GM18498 (cell line): ENCODE data around the gene LIN7C.

Experiments
- ATAC-seq: cut with Tn5 transposase; IDR thresholded peaks from one replicate; pipeline ENCODE4 v1.9.1; 2021; ENCODE audit warnings: mild to moderate bottlenecking, moderate library complexity; ENCODE audit not compliant: unreplicated experiment

The LIN7C gene

DNA sequence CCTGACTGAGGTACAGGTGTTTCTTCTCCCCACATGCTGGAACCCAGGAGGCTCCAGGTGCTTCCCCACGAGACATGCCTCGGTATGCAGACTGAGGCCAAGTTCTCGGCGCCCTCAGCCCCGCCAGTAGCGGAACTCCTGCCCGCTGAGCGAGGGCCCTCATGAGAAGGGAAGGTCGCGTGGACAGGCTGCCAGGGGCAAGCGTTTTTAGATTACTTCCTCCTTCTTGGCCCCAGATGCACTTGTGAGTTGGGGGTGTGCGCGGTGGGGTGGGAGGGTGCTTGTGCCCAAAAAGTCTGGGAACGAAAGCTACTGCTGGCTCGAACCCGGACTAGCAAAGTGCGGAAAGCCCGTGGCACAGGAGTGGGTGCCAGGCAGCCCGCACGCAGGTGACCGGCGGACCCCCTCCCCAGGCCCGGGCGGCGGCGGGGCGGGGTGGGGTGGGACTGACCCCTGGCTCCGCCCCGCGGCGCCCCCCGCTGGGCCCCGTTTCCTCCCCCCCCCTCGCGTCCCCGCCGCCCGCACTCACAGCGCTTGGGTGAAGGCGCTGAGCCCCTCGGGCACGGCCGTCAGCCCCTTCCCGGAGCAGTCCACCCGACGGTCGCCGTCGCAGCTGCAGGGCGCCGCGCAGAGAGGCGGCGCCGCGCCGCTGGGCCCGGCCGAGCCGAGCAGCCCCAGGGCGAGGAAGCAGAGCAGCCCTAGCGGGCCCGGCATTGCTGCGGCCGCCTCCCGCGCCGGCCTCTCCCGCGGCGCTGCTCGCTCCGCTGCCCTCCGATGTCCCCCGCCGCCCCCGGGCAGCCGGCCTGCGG is 34.8 kb downstream of the LIN7C start:
- peak; percentile 60 for ATAC-seq

DNA sequence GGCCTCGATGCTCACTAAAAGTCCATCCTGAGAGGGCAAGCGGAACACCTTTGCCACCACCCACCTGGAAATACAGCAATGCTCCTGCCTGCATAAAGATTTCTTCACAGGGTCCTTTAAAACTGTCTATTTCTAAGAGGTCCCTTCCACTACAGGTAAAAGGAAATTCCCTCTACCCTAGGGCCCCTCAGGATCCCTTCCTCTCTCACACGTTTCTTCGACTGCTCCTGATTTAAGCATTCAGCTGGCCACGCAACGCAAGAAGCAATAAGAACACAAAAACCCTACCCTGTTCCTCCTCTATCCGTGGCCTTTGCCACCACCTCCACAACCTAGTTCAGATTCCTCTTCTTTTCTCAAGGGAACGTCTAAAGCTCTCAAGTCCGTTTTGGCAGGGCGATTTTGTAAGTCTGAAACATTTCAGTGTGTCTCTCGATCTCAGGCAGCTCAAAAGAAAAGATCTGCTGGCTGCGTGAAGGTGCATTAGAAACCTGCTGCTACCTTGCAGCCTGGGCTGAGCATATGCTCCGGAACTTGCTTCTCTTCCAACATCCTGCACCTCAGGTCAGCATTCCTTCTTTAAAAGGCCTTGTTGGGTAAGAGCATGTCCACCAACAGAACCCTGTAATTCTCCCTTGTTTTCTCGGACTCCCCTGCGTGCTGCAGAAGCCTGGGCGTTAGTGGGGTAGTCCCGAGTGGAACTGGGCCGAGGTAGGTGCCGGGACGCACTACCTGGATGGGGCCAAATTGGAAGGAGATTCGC is 35.6 kb downstream of the LIN7C start:
- ATAC-seq, result no peak

DNA sequence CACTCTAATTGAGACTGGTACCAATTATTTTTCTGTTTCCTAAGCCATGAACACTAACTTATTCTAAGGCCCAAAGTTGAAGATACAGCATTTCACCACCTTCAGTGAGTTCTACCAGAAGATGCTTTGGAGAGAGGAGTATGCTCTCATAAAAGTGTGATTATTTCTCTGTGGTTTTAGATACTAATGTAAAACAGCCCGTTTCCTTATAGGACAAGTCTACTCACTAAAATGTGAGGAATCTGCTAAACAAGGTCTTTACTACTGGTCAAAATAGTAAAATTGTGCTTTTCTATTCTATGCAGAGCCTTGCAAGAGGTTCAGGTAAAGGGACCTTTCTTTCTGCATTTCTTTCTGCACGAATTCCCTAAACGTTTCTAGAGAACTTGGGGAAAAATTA is 36.4 kb downstream of the LIN7C start:
- ATAC-seq, result no peak

DNA sequence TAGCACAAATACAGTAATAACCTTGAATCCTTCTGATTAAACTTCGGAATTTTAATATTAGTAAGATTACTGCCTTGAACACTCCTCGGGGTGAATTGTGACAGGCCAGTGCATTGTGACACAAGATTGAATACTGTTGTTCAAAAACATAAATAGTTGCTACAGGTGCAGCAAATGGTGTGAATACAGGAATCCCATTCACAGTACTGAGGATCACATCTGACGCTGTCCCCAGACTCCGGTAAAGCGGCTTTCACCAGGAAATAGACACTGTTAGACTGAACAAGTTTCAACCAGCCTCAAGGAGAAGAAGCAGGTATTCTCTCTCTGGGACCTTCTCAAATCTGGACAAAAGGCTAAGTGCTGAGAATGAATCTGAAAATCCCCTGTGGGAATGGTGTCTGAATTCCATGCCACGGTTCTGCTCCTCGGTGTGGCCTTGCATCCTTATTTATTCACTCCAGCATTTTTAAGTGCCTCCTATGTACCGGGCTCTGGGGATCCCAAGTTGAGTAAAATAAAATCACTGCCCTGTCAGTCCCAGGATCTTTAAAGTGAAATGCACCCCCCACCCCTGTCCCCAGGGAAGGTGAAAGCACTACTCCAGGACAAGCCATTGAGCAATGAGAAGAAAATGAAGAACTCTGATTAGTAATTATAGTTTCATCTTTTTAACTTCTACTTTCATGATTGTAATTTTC is 37.4 kb downstream of the LIN7C start:
- ATAC-seq, result no peak

DNA sequence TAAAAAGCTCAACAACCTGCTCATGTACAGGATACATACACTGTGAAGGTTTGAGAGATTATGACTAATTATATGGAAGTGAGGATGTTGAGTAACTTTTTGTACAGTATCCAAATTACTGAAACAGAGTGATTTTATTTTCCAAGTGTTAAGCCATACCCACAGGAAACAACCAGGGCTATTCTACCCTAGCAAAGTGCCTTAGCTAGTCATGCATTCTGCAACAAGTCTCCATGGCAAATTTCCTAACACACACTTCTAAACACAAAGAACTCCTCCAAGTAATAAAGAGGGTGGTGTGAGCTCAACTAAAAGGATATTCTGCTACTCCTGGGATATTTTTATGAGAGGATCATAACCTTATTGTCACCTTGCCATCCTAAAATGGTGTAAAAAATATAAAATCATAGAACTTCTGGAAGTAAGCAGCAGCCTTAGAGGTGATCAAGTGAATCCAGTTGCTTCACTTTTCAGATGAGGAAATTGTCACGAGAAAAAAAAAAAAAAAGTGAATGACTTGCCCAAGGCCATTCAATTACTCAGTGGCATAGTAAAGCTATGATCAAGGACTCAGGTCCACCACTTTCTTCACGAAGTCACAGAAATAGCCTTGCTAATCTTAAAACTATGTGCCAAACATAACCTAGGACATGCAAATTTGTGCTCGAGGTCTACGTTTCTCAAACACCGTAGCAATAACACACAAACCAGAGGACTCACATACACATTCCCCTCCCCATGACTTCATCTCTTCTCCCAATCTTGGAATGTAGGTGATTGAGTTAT is 38.2 kb downstream of the LIN7C start:
- ATAC-seq, result no peak

DNA sequence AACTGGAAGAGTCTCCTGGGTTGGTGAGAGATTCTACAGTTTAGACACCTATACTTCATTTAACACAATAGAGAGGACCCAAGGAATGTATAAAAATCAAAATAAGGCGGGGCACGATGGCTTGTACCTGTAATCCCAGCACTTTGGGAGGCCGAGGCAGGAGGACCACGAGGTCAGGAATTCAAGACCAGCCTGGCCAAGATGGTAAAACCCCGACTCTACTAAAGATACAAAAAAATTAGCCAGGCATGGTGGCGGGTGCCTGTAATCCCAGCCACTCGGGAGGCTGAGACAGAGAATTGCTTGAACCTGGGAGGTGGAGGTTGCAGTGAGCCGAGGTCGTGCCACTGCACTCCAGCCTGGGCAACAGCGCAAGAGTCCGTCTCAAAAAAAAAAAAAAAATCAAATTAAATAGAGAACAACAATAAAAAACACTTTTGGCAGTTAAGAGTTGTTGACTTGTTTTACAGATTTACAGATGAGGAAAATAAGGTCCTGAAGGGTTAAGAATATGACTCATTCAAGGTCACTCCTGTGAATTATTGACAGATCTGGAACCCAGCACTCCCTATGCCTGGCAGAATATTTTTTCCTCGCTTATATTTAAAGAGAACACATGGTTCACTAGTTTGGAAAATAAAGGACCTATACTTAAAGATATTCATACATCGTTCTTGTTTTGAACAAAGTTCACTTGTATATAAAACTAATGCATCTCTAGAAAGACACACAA is 39.2 kb downstream of the LIN7C start:
- ATAC-seq, result no peak

DNA sequence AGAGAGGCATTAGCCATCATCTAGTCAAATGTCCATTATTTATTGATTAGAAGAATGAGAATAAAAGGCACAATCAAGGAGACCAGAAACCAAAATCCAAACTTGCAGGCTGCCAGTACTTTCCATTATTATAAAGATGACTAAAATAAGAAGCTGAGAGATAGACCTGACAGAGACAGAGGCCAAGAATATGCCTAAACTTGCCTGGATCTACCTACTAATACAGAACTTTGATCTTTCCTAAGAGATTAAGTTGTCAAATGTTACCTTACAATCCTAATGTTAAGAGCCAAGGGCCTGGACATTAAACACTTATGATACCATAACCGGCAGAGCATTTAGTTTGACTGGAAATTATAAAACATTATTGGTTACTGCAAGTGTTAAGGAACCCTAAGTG is 40.2 kb downstream of the LIN7C start:
- no peak for ATAC-seq

DNA sequence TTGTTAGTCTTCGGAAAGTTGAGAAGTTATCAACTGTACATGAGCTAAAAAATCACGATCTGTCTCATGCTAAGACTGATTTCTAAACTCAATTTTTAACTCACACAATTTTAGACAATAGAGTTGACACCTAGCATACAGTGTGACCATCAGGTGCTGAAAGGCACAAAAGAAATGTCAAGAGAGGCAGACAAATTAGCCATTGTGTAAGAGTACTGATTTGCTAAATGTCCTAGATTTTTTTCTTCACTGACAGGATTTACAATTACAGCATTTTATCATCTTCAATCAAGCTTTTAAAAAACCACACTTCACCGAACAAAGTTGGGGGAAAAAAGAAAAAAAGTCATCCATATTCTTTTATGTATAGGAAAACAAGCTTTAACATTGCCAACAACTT is 40.9 kb downstream of the LIN7C start:
- no peak for ATAC-seq

DNA sequence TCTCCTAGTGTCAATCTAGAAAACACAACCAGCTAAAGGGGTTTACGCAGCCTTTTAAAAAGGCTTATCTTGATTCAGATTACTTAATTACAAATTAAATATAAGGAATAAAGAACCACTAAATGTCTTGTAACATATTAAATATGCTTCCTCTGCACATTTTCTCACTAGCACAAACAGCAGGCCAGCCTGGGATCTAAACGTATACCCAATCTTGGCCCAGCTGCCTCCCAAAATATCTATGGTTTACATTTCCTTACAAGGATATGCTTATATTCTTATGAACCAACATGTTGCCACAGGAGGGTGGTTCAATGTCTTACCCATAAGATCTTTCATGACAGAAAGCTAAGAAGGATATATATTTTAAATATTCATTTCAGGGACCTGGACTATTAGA is 41.7 kb downstream of the LIN7C start:
- no peak for ATAC-seq

DNA sequence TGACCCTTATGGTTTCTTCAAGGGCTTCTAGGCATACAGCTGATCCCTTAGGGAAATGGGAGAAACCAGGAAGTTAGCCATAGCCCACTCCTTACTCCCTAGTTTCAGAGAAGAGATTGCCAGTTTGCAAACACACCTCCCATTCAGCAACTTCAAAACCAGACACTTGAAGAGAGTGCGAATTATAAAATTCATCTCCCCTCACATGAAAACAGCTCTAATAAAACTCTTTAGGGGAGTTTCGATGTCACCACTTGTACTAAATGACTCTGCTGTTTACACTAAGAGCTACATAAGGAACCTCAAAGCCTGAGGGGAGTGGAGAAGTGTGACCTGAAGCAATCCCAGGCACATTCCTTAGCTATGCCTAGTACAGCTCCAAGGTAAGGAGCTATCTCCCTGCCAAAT is 42.3 kb downstream of the LIN7C start:
- no peak for ATAC-seq

DNA sequence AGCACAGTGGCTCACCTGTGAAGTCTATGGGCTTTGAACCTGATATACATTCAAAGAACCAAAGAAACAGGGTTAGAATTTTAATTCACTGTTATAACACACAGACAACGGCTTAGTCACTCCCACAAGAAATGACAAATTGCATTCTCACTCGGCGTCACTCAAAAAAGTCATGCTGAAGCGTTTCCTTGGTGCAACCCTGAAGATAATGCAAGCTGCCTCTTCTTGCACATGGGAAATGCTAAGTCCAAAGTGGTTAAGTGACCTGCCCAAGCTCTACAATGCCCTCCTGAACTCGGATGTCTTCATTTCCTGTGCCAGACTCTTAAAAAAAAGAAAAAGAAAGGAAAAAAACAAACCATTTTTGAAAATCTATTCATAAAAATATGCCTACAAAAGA is 44.0 kb downstream of the LIN7C start:
- no peak for ATAC-seq

DNA sequence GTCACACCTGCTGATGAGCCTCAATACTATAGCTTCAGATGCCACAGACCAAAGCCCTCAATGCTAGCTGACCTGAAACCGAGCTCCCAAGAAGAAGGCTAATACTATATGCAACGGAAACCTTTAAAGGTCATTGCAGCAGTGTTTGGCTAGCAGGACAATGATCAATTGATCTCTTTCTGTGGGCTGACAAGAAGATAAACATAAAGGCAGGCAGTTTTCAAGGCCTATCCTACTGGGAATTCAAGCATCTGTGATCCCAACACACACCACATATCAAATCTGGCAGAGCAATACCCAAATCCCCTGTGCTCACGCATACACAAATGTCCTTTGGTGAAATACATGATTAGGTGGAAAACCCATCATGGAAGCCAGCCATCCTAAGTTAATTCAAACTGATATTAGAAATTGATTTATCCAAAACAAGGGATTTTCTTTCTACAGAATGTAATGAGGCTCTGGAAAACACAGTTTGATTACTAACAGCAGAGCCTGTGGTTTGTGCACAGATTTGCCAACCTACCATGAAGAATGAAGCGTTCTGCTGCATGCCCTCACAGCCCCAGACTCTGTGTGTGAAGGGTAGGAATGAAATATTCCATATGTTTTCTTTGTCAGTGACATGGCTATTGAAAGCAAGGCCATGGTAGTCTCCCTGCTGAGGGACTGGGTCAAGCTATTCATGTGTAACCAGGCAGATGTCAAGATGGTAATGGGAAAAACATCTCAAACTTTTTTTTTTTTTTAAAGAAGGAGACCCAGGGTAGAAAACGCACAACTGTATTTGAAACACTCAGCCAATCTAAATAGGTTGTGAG is 46.2 kb downstream of the LIN7C start:
- no peak for ATAC-seq

DNA sequence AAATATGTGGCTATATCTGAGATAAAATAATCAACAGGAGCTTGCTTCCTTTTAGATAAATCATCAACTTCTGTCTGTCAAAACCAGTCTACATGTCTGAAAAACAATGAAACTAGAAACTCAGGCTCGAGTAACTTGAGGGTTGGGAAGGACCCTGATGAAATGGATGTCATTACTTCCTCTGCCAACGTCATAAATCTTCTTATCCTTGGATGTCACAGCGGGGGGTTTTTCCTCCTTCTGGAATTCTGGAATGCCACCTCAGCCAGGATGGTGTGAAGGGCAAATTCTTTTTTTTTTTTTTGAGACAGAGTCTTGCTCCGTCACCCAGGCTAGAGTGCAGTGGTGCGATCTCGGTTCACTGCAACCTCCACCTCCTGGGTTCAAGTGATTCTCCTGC is 47.4 kb downstream of the LIN7C start:
- ATAC-seq, result no peak

DNA sequence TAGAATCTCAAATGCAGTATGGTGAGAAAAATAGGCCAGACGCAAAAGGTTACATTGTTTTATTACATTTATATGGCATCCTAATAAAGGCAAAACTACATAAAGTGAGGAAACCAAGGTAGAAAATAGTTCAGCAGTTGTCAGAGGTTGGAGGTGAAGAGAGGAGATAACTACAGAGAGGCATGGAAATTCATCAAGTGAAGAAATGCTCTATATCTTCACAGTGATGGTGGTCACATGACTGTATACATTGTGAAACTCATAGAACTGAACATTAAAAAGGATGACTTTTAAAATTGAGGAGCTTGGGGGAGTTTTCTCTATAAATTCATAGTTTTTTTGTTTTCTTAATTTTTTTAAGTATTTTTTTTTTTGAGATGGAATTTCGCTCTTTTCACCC is 48.4 kb downstream of the LIN7C start:
- ATAC-seq, result no peak

DNA sequence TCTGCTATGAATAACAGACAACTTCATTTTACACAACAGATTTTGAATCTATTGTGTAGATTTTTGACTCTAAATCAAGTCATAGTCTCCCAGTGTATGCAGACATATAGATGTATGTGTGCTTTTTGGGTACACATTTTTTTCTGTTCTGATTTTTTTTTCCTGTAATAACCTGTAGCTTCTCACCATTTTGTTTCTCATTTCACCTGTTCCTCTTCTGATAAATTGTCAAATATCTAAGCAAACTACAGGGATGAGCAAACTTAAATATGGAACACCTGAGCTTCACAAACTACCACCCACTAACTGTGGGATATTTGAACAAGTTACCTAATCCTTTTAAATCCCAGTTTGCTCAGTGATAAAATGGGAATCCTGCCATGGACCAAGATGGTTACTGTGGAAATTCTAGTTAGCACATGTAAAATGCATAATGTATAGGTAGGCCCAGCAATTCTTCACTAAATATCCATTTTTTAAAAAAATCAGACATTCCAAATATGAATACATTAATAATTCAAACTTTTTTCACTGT is 49.7 kb downstream of the LIN7C start:
- ATAC-seq, result no peak

DNA sequence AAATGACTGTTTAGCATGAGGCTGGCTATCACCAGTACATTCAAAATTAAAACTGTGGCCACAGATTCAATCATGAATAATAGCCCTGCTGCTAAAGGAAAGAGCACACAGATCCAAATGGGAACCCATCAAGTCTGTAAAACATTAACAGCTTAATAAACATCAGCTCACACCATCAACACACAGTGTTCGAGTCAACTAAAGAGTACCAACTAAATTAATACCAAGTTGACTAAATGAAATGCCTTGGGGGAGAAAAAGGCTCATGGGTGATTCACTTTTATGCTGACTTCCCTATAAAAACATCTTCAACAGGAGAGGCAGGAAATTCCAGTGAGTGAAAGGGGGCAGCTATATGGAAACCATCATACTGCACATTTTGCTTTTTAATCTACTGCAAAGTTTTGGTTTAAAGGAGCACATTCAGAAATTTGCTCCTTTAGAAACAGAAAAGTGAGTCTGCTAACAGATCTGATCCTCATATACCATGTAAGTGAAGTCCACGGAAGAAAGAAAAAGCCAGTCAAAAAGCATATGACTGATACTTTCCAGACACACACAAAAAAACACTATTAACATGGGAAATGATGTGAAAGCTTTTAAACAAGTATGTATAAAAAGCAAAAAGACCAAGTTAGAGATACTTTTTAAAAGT is 50.3 kb downstream of the LIN7C start:
- ATAC-seq, result no peak

DNA sequence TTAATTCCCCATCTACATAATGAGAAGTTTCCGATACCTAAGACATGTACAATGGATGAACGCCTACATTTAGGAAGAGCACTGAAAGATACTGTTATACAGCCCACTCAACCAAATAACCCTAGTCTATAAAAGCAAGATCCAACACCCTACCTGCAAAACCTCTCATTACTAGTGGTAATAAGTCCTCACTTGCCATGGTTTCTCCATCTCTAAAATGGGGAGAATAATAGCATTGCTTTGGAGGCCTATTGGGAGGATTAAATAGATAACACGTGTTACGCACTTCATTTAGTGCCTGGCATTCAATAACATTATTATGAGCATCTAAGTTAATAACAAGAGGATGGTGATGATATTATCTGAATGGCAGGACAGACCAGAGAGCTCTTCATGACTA is 50.9 kb downstream of the LIN7C start:
- ATAC-seq, result no peak

DNA sequence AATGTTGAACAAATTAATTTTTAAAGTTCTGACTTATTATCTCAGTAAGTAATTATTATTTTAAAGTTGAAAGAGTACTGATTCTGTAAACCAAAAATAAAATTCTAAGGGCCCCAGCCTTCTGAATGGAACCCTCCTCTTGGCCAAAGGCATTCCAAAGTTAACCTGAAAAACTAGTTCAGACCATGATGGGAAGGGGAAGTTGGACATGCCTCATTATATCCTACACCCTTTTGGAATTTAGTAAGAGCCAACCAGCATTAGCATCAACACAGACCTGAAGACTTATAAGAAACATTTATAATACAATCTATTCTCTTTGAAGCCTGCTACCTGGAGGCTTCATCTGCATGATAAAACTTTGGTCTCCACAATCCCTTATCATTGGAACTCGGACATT is 52.9 kb downstream of the LIN7C start:
- ATAC-seq, result no peak

DNA sequence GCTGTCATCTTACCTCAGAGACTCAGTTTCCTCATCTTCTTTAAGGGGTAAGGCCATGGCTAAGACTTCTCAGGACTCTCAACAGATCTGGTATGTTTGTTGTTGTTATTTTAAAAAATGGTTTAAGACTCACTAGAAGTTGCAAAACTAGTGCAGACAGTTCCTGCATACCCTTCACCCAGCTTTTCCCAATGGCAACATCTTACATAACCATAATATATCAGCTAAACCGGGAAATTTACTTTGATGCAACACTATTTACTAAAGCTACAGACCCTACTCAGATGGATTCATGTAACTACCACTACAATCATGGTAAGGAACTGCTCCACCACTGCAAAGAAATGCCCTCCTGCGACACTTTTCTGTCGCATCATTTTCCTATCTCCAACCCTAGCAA is 54.4 kb downstream of the LIN7C start:
- ATAC-seq, result no peak
